Testis (tissue), 3 donors: ENCODE data around the gene ZNF821. TPM values are rescaled to one million over a fixed set of nuclear protein-coding genes. Genes with fewer than 3 reads are reported as not detected.
"Not testable (repeated sequence)": the region's sequence is repeated elsewhere in the genome, so short reads cannot be mapped to it uniquely, and the experiment has no call there.

ENCODE experiments used
- DNase-seq: peaks from one replicate; pipeline ENCODE4 v3.0.0-alpha.2; 2019
- H3K27ac ChIP-seq, 2 donors: fragments of 200-600 bp; sonication (generic); one replicate each; pipeline ENCODE4 v1.5.1; 2019
- H3K27me3 ChIP-seq: fragments of 200-600 bp; sonication (generic); one replicate; pipeline ENCODE4 v1.5.1; 2019
- H3K36me3 ChIP-seq: fragments of 200-600 bp; sonication (generic); one replicate; pipeline ENCODE4 v1.5.1; 2017; ENCODE audit warnings: low read depth; ENCODE audit errors: missing control alignments
- H3K4me1 ChIP-seq: fragments of 200-600 bp; sonication (generic); one replicate; pipeline ENCODE4 v1.5.1; 2019
- H3K4me3 ChIP-seq, 2 donors: fragments of 200-600 bp; sonication (generic); one replicate each; pipeline ENCODE4 v1.5.1; 2017 to 2019
- H3K9me3 ChIP-seq: fragments of 200-600 bp; sonication (generic); one replicate; pipeline ENCODE4 v1.5.1; 2017
- CTCF ChIP-seq, 3 experiments: fragments of 450-650 bp in 2 of 3; fragments of 200-600 bp in 1 of 3; sonication (generic) in 1 of 3; IDR thresholded peaks; one replicate each; pipeline ENCODE4 v1.5.1; 2016 to 2019; ENCODE audit warnings: antibody characterized with exemption in 3 of 3, mild to moderate bottlenecking in 2 of 3, moderate library complexity in 1 of 3
- POLR2A ChIP-seq: fragments of 450-650 bp; IDR thresholded peaks from one replicate; pipeline ENCODE4 v1.6.1; 2017; ENCODE audit warnings: antibody characterized with exemption, mild to moderate bottlenecking, moderate library complexity
- WGBS, 2 donors: methylation state at CpG; one replicate each; pipeline ENCODE4 v1.1.5; 2018; 5-methylcytosine and 5-hydroxymethylcytosine counted together
- intact Hi-C: fragments of 100-400 bp; cut with DNase I; formaldehyde crosslinking; loops from one replicate; pipeline ENCODE4 v1.15.1; 2023; ENCODE audit warnings: low total_unique reads
- polyA plus RNA-seq: library from polyadenylated mRNA; stranded (reverse); fragments of 350-450 nt; fragmentation: Illumina TruSeq; extraction: RNeasy Lipid Tissue Mini Kit (QIAGEN cat#74804); gene quantifications from one replicate; pipeline ENCODE4 v1.2.3, GENCODE V29; 2014; ENCODE audit warnings: low read depth, low replicate concordance; ENCODE audit not compliant: insufficient read depth
- total RNA-seq, 2 donors: library from RNA; depleted of rRNA; stranded (reverse); fragments of >200 nt; gene quantifications; one replicate each; pipeline ENCODE4 v1.2.3, GENCODE V29; 2016

ZNF821 gene
- total and polyA plus RNA-seq, 3 donors from 2014 or later: 30.5 to 74.3 (median 57.4) TPM

GRCh38 chr16:71843572-71843971 is 40.4 kb downstream of the ZNF821 start:
- DNase-seq: no peak
- no peaks in the 10 kb centered on the region for H3K9me3 ChIP-seq
- TF ChIP-seq POLR2A (no peak), CTCF (IDR thresholded peaks at IDR 0.05) (no peak)
- H3K27me3 ChIP-seq: no peaks in the 10 kb centered on the region
- intact Hi-C loops: no loop called here
- H3K4me3 ChIP-seq: no peak overlapping the region
- H3K27ac ChIP-seq: no peak overlapping the region
- WGBS, 2 donors: 64 to 69% methylated on average over 2 of the region's 2 CpGs
- no peaks in the 10 kb centered on the region for H3K36me3 ChIP-seq
- peaks cover 7% of the 10 kb centered on the region for H3K4me1 ChIP-seq

GRCh38 chr16:71840052-71840451 is 43.9 kb downstream of the ZNF821 start:
- H3K9me3 ChIP-seq: no peaks in the 10 kb centered on the region
- H3K36me3 ChIP-seq: no peaks in the 10 kb centered on the region
- H3K4me3 ChIP-seq: no peak overlapping the region
- no peaks in the 10 kb centered on the region for H3K27me3 ChIP-seq
- intact Hi-C loops: no loop called here
- DNase-seq: no peak
- no peaks in the 10 kb centered on the region for H3K4me1 ChIP-seq
- 73 to 77% methylated on average over 7 of the region's 7 CpGs for WGBS, 2 donors
- TF ChIP-seq POLR2A: no peak
- no peak overlapping the region for H3K27ac ChIP-seq

GRCh38 chr16:71837150-71837549 is 46.8 kb downstream of the ZNF821 start:
- H3K36me3 ChIP-seq: no peaks in the 10 kb centered on the region
- no peak for DNase-seq
- intact Hi-C loops: no loop called here
- no peak overlapping the region for H3K27ac ChIP-seq
- no peaks in the 10 kb centered on the region for H3K9me3 ChIP-seq
- 82 to 89% methylated on average over 3 of the region's 3 CpGs for WGBS, 2 donors
- H3K4me3 ChIP-seq: no peak overlapping the region
- no peaks in the 10 kb centered on the region for H3K4me1 ChIP-seq
- H3K27me3 ChIP-seq: no peaks in the 10 kb centered on the region
- TF ChIP-seq POLR2A: no peak
- TF ChIP-seq CTCF (IDR thresholded peaks at IDR 0.05): no peak

GRCh38 chr16:71834291-71834690 is 49.7 kb downstream of the ZNF821 start:
- Histone ChIP-seq H3K36me3 (no peaks in the 10 kb centered on the region), H3K9me3 (no peaks in the 10 kb centered on the region), H3K4me3 (no peak overlapping the region), H3K27ac (no peak overlapping the region), H3K27me3 (no peaks in the 10 kb centered on the region), H3K4me1 (no peaks in the 10 kb centered on the region)
- TF ChIP-seq POLR2A: no peak
- no peak for TF ChIP-seq CTCF (IDR thresholded peaks at IDR 0.05)
- no peak for DNase-seq
- WGBS, 2 donors: 84 to 93% methylated on average over 3 of the region's 3 CpGs
- intact Hi-C loops: no loop called here

GRCh38 chr16:71832112-71832511 is 51.9 kb downstream of the ZNF821 start:
- intact Hi-C loops, H3K27me3 ChIP-seq, DNase-seq, H3K4me3 ChIP-seq, H3K36me3 ChIP-seq, H3K27ac ChIP-seq, H3K9me3 ChIP-seq, H3K4me1 ChIP-seq: not testable (repeated sequence)
- WGBS, 2 donors: 93 to 96% methylated on average over 2 of the region's 2 CpGs

GRCh38 chr16:71831698-71832097 is 52.3 kb downstream of the ZNF821 start:
- intact Hi-C loops, H3K27me3 ChIP-seq, H3K9me3 ChIP-seq, DNase-seq, H3K4me3 ChIP-seq, H3K27ac ChIP-seq, H3K4me1 ChIP-seq, H3K36me3 ChIP-seq: not testable (repeated sequence)
- 88 to 97% methylated on average over 3 of the region's 3 CpGs for WGBS, 2 donors
